Nephron progenitor cell (in vitro differentiated cells): ENCODE results near the gene PCSK1N.

Experiments
- DNase-seq: peaks from one replicate; pipeline ENCODE4 v3.0.0; 2021
- H3K27ac Mint-ChIP-seq: 2 replicates; pipeline ENCODE4 v1.8.0; 2021; ENCODE audit warnings: mild to moderate bottlenecking, moderate library complexity, mixed read lengths
- H3K27me3 Mint-ChIP-seq: 2 replicates; pipeline ENCODE4 v1.8.0; 2021; ENCODE audit warnings: mild to moderate bottlenecking, low read depth, mixed read lengths; ENCODE audit not compliant: poor library complexity
- H3K36me3 Mint-ChIP-seq: 2 replicates; pipeline ENCODE4 v1.8.0; 2021; ENCODE audit warnings: low read depth, mixed read lengths
- H3K4me1 Mint-ChIP-seq: 2 replicates; pipeline ENCODE4 v1.8.0; 2021; ENCODE audit warnings: mixed read lengths
- H3K4me3 Mint-ChIP-seq: 2 replicates; pipeline ENCODE4 v1.8.0; 2021; ENCODE audit warnings: mild to moderate bottlenecking, moderate library complexity, mixed read lengths
- H3K9me3 Mint-ChIP-seq: 2 replicates; pipeline ENCODE4 v1.8.0; 2021; ENCODE audit warnings: mild to moderate bottlenecking, moderate library complexity, mixed read lengths
- CTCF ChIP-seq: fragments of 200-600 bp; sonication (generic); IDR thresholded peaks from 2 replicates; pipeline ENCODE4 v1.5.0; 2021; ENCODE audit warnings: antibody characterized with exemption

PCSK1N gene

GRCh38 chrX:48787505-48788443 lies 47.6 kb downstream of the PCSK1N start:
- Mint-ChIP-seq H3K4me3 (no peak overlapping the region), H3K27ac (no peak overlapping the region), H3K36me3 (no peaks in the 10 kb centered on the region), H3K27me3 (peaks cover 30% of the 10 kb centered on the region), H3K4me1 (no peaks in the 10 kb centered on the region), H3K9me3 (peaks cover 54% of the 10 kb centered on the region)
- no peak for DNase-seq
- TF ChIP-seq CTCF, result no peak

- Mint-ChIP-seq H3K36me3 (no peaks in the 10 kb centered on the region), H3K9me3 (peaks cover 57% of the 10 kb centered on the region), H3K4me3 (no peak overlapping the region), H3K27me3 (peaks cover 30% of the 10 kb centered on the region), H3K4me1 (no peaks in the 10 kb centered on the region), H3K27ac (no peak overlapping the region)
- no peak for DNase-seq
- TF ChIP-seq CTCF, result no peak
These were observed 48.4 kb downstream of the PCSK1N start for GRCh38 chrX:48786825-48787504.

- no peak for DNase-seq
- H3K27ac Mint-ChIP-seq, result no peak within 1 kb of the TSS
- peaks cover 30% of the 10 kb centered on the region for H3K27me3 Mint-ChIP-seq
- H3K9me3 Mint-ChIP-seq, result peaks cover 61% of the 10 kb centered on the region
- TF ChIP-seq CTCF, result no peak
- no peaks in the 10 kb centered on the region for H3K4me1 Mint-ChIP-seq
- no peak within 1 kb of the TSS for H3K4me3 Mint-ChIP-seq
- no peaks in the 10 kb centered on the region for H3K36me3 Mint-ChIP-seq
These were observed 49.0 kb downstream of the PCSK1N start, which contains the start of gene GATA1 for GRCh38 chrX:48786341-48786800. Gene GATA1 (plus strand): TSS chrX:48786590. CDS start chrX:48791110, 4,520 bp downstream.

GRCh38 chrX:48785540-48786214 lies 49.7 kb downstream of the PCSK1N start:
- H3K36me3 Mint-ChIP-seq, result no peaks in the 10 kb centered on the region
- no peaks in the 10 kb centered on the region for H3K4me1 Mint-ChIP-seq
- no peak overlapping the region for H3K27ac Mint-ChIP-seq
- peaks cover 27% of the 10 kb centered on the region for H3K27me3 Mint-ChIP-seq
- H3K4me3 Mint-ChIP-seq, result no peak overlapping the region
- no peak for DNase-seq
- H3K9me3 Mint-ChIP-seq, result peaks cover 63% of the 10 kb centered on the region
- no peak for TF ChIP-seq CTCF

GRCh38 chrX:48785186-48785539 lies 50.2 kb downstream of the PCSK1N start:
- no peak overlapping the region for H3K27ac Mint-ChIP-seq

More at GRCh38 chrX:48785186-48785539, 50.2 kb downstream of the PCSK1N start:
- H3K27me3 Mint-ChIP-seq, result peaks cover 27% of the 10 kb centered on the region
- no peaks in the 10 kb centered on the region for H3K36me3 Mint-ChIP-seq
- no peaks in the 10 kb centered on the region for H3K4me1 Mint-ChIP-seq
- no peak for DNase-seq
- TF ChIP-seq CTCF, result no peak
- no peak overlapping the region for H3K4me3 Mint-ChIP-seq
- peaks cover 59% of the 10 kb centered on the region for H3K9me3 Mint-ChIP-seq
